GM20000 (cell line): Measurements from ENCODE around the gene TMEM238L.

Experiments used
- DNase-seq: peaks from one replicate; pipeline ENCODE4 v3.0.0; 2012; ENCODE audit warnings: low spot score
- TF ChIP-seq, protein P1 (sequence below): IDR thresholded peaks from 2 replicates; pipeline ENCODE4 v1.5.1; 2012; ENCODE audit warnings: mild to moderate bottlenecking, control low read depth; ENCODE audit errors: extremely low read depth, missing control alignments

TMEM238L gene

GRCh38 chr17:10758062-10758461 lies 45.8 kb downstream of the TMEM238L start:
- DNase-seq = no peak
- TF ChIP-seq, protein P1, sequence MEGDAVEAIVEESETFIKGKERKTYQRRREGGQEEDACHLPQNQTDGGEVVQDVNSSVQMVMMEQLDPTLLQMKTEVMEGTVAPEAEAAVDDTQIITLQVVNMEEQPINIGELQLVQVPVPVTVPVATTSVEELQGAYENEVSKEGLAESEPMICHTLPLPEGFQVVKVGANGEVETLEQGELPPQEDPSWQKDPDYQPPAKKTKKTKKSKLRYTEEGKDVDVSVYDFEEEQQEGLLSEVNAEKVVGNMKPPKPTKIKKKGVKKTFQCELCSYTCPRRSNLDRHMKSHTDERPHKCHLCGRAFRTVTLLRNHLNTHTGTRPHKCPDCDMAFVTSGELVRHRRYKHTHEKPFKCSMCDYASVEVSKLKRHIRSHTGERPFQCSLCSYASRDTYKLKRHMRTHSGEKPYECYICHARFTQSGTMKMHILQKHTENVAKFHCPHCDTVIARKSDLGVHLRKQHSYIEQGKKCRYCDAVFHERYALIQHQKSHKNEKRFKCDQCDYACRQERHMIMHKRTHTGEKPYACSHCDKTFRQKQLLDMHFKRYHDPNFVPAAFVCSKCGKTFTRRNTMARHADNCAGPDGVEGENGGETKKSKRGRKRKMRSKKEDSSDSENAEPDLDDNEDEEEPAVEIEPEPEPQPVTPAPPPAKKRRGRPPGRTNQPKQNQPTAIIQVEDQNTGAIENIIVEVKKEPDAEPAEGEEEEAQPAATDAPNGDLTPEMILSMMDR = no peak

DNA sequence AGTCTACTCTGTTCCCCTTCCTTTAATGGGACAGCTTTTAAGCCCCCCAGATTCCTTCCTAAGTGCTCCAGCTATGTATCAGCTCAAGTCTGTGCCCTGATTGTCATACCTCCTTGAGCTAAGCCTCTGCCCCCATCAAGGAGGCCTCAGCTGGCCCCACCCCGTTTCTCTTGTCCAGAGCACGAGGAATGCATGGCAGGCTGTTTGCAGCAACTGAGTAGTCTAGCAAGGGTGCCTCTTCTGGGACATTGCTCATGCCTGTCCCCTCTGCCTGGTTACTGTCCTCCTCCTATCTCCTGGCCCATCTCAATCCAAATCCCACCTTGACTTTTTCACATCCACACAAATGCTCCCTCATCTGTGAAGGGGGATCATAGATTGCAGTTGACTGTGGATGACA lies 46.3 kb downstream of the TMEM238L start:
- TF ChIP-seq, protein P1 = no peak

GRCh38 chr17:10757067-10757466 lies 46.8 kb downstream of the TMEM238L start:
- DNase-seq = no peak

More for the DNA sequence above, 46.3 kb downstream of the TMEM238L start:
- DNase-seq = no peak

DNA sequence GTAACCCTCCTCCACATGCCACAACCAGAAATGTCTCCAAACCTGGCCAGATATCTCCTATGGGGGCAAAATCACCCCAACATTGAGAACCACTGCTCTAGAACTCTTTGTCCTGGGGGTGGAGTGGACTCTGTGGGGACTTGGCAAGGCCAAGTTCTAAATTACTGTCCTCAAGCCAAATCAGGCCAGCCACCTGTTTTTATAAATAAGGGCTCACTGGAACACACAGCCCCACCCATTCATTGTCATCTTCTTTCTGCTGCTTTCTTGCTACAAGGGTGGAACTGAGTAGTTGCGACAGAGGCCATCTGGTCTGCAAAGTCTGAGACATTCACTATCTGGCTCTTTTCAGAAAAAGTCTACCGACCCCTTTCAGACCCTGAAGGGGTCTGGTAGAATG lies 47.3 kb downstream of the TMEM238L start:
- no peak for DNase-seq
- TF ChIP-seq, protein P1 = no peak

More at GRCh38 chr17:10757067-10757466, 46.8 kb downstream of the TMEM238L start:
- TF ChIP-seq, protein P1 = no peak

GRCh38 chr17:10756185-10756584 lies 47.7 kb downstream of the TMEM238L start:
- no peak for DNase-seq
- TF ChIP-seq, protein P1 = no peak

GRCh38 chr17:10755592-10756127 lies 48.2 kb downstream of the TMEM238L start:
- TF ChIP-seq, protein P1 = no peak

DNA sequence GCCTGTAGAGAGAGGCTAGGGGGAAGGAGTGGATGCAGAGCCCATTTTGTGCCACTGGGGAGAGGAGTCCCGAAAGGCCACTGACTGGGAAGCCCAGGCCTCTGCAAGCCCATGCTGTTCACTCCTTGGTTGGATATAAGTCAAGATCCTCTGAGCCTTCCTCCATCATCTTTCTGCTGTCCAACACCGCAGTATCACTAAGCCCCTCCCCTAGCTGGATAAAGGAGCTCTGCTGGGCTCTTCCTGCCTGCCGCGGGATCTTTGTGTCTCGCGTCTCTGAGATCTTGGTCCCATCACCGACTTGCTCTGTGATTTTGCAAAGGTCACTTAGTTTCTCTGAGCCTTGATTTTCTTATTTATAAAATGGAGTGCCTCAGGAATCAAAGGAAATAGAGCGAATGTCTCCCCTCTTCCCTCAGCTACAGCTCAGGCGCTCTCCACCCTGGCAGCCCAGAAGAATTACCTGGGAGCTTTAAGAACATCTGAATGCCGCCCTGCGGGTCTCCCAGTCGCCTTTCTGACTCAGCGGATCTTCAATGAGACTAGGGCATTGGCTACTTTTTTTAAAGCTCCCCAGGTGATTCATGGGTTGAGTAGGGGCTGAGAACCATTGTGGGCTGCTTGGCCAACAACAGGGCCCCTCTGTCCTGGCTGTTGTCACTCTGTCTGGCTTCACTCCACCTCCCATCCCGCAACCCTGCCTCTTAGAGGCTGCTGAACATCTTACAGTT lies 48.9 kb downstream of the TMEM238L start:
- no peak for DNase-seq
- TF ChIP-seq, protein P1 = no peak

More at GRCh38 chr17:10755592-10756127, 48.2 kb downstream of the TMEM238L start:
- no peak for DNase-seq
